GM12892 (cell line): ENCODE results near the gene DEGS1.

ENCODE experiments used
- POLR2A ChIP-seq: IDR thresholded peaks from 2 replicates; pipeline ENCODE4 v1.6.1; 2011; ENCODE audit warnings: low read depth, low read length, control low read depth
- TAF1 ChIP-seq: IDR thresholded peaks from 2 replicates; pipeline ENCODE4 v1.6.1; 2011; ENCODE audit warnings: low read depth, mild to moderate bottlenecking, control low read depth, low read length, borderline replicate concordance

DNA sequence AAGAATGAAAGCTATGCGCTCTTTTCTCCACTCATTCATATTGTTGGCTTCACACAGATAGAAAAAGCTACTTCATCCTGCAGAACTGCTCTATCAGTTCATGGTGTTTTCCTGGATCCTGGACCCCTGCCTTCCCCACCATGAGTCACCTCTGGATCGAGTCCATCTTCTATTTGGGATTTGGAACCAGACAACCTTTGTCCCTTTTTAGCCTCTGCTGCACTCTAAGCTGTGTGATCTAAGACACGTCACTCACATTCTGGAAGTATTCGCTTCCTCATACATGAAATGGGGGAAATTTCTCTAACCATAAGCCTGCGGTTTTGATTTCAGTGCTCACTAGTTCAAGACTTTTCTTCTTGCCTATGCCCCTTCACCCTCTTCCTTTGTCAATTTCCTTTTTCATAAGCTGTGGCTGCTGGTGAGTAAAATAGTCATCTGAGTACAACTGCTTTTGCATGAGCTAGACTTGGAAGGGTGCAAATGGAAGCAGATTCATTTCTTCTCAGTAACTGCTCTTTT is 14.1 kb upstream of the DEGS1 start:
- no peak for TF ChIP-seq POLR2A
- TF ChIP-seq TAF1 = no peak
